COR-L47 (cell line): ENCODE measurements around the gene DDX1.
"Not testable (repeated sequence)": the region's sequence is repeated elsewhere in the genome, so short reads cannot be mapped to it uniquely, and the experiment has no call there.

ENCODE experiments used
- DNase-seq: peaks from one replicate; lab custom pipeline; 2025; lab: John Stamatoyannopoulos, UW

Gene DDX1

DNA sequence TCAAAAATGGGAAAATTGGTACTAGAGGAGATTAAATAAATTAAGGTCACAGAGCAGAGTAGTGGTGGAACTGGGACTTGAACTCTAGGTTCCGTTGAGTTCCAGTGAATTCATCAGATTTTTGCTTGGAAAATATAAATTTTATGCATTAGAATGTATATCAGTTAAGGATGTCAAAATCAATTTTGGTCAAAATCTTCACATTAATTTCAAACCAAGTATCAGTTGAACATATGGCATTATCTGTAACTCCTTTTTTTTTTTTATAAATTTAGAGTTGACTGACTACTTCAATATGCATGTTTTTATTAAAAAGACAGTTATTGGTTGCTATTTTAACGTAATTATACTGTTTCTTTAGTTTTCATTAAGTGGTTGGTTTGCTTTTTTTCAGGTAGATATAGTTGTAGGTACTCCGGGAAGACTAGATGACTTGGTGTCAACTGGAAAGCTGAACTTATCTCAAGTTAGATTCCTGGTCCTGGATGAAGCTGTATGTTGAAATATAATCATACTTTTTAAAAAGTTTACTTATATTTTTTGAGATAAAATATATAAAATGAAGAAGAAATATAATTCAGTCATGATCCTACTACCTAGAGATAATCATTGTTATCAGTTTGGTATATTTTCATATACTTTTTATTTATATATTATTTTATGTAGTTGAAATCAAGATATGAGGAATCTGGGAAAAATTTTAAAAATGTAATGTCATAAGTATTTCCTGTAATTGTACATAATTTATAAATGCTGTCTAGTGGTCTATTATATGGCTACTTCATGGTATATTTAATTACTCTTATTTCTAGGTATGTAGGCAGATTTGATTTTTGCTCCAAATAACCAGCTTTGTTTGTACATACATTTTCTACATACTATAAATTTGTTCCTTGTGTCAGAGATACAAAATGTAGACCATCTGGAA, 25.4 kb downstream of the DDX1 start:
- no peak for DNase-seq

DNA sequence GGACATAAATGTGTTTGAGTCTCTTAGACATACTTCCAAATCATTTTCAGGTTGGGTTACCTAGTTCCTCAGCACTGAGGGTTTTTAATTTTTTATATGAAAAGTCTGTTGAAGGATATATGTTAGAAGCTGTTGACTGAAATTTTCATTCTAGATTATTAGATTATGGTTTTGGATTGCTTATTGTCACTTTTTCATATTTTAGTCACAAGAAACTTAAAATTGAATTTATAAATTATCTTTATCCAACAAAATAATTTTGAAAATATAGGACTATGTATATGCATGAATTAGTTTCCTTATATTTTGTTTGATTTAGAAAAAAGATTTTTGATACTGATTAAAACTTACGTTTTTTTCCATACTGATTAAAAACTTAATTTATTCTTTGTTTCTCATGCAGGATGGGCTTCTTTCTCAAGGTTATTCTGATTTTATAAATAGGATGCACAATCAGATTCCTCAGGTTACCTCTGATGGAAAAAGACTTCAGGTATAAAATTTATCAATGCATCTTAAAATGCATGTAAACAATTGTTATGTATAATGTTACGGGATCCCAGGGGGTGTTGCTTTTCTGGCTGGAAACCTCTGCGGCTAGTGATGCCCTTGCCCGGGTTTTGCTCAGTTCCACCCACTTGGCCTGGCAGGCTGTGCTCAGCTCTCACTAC, 26.2 kb downstream of the DDX1 start:
- DNase-seq, result no peak

DNA sequence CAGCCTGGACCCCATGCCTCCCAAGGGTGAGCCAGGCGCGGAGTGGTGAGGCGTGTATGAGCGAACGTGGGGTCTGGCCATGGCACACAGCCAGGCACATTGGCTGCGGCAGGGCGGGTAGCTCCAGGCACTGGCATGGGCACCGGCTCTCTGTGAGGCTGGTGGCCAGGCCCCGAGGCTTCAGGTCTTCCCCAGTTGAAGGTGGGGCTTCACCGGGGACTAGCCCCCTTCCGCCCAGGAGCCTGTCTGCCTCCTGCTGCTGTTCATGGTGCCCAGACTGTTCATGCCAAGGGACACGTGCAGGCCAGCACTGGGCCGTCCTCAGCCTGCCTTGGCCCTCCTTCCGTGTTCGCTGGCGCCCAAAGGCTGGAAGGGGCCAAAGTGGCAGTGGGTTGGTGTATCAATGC, 26.8 kb downstream of the DDX1 start:
- no peak for DNase-seq

DNA sequence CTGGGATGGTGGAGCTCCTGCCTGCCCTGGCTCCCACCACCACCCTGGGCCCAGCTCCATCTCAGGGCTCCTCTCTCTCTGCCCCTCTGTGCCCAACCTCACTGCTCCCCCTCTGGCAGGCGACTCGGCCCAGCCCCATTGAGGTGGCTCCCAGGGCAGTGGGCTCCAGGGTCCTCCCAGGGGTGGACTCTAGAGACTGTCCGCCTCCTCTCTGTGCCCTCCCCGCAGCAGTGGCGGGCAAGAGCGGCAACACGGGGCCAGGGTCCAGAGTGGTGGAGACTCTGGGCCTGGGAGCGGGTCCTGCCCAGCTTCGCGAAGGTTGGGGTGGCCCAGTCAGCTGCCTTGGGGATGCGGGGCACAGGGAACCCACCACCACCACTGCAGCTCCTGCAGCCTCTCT, 27.4 kb downstream of the DDX1 start:
- DNase-seq, result no peak

DNA sequence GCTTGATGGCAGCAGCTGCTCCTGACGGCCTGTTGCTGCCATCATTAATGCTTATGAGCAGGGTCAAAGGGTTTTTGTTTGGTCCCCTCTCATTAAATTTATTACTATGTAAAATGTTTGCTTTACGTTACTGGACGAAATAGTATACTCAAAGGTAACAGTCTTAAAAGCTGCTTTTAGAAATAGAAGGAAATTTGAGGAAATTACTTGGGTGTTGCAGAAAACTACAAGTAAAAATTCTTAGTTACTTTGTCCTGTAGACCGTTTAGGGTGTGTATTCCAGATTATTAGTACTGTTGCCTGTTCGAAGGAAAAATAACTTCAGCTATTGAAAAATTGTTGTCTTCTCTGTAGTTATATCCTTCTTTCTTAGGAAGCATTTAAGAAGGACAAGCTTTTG, 27.8 kb downstream of the DDX1 start:
- DNase-seq, result no peak

DNA sequence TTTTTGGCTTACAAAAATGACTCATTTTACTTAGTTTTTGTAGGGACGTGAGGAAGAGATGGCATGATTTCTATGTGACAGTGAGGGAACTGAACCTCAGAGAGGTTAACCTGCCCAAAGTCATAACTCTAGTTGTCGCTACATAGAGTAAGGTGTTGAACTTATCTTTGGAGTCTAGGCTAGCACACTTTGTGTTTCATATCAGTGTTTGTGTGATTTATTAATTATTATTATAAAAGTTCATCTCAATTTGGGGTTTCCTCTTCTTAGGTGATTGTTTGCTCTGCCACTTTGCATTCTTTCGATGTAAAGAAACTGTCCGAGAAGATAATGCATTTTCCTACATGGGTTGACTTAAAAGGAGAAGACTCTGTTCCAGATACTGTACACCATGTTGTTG, 28.3 kb downstream of the DDX1 start:
- no peak for DNase-seq

DNA sequence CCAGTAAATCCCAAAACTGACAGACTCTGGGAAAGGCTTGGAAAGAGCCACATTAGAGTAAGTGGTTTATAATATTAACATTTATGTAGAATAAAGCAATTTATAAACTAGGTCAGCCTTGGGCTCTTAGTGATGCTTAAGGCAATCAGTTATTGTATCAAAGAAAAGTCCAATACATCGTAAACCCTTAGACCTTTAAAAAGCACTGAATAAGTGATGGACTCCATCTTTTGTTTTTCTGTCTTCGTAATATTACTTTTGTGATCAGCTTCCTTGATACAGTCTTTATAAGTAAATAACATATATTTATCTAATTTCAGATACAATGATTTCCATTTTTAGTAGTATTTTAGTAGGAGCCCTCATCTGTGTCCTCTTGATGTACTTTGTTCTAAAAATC, 28.7 kb downstream of the DDX1 start:
- DNase-seq, result no peak

DNA sequence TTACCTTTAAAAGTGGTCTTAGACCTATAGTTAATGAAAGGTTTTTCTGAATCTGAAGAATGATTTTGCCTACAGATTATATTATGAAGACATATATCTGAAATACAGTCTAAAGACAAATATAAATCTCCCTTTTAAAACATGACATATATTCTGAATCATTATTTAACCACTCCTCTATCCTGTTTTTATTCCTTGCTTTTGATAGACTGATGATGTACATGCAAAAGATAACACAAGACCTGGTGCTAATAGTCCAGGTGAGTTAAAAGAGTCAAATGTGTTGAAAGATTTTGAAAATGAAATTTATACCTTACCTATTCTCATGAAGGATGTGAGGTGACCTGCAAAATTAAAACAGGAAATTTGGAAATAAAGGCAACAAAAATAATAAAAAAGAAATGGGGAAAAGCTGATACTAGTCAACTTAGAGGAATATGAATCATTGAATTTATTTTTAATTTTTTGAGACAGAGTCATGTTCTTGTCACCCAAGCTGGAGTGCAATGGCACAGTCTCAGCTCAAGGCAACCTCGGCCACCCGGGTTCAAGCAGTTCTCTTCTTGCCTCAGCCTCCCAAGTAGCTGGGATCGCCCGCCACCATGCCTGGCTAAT, 29.3 kb downstream of the DDX1 start:
- DNase-seq, result no peak

DNA sequence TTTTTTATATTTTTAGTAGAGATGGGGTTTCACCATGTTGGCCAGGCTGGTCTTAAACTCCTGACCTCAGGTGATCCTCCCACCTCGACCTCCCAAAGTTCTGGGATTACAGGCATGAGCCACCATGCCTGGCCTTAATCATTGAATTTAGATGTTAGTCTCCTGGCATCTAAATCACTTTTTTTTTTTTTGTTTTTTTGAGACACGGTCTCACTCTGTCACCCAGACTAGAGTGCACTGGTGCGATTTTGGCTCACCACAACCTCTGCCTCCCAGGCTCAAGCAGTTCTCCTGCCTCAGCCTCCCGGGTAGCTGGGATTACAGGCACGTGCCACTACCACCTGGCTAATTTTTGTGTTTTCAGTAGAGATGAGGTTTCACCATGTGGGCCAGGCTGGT, 29.8 kb downstream of the DDX1 start:
- not testable (repeated sequence) for DNase-seq

DNA sequence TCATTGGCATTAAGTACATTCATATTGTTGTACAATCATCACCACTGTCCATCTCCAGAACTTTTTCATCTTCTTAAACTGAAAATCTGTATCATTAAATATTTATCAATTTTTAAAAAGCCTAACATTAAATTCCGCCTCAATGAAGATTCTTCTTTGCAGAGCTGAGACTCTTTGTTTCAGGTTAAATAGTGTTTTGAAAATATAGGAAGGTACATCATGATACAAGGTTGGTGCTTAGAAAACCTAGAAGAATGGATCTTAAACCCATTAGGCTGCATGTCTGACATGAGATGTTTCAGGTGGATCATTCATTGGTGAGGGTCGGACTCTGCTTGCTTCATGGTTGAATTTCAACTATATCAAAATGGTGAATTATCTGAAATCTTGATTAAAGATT, 30.5 kb downstream of the DDX1 start:
- DNase-seq, result no peak

DNA sequence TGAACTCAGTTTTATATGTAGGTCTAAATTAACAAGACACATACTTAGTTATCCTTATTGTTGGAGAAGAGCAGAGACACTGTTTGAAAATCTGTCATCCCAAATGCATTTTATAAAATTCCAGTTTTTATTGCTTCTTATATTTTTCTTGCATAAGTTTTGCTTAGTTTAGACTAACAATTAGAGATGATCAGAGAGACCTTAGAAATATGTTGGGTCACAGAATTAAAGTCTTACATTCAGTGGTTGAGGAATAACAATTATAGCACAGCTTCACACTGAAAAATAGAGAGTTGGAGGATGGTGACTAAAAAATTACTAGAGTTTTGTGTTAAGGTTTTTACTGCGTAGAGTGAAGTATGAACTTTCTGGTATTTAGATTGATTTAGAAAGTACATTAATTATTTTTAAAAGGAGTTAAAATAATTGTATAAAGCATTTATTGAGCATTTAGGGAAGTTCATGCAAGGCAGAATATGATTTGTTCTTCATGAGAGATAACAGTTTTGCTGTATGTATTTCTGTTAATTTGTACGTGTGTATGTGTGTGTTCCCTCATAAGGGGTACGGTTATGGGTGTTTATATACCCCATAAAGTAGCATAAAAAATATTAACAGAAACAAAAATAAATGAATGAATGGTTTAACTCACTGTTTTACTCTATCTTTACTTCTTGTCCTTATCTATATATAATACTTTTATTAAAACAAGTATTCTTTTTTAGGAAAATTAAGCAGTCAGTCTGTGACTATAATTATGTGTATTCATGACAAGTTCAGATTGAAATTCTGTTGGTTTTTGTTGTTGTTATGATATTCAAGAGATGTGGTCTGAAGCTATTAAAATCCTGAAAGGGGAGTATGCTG, 31.2 kb downstream of the DDX1 start:
- no peak for DNase-seq

DNA sequence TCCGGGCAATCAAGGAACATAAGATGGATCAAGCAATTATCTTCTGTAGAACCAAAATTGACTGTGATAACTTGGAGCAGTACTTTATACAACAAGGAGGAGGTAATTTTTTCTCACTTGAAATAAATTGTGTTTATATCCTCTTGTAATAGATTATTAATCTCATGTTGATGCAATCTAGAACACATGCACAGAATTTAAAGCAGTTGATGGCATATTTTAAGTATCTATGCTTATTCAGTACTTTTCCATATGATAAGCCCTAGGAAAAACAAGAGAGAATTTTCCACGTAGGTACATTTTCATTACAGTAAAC, 31.8 kb downstream of the DDX1 start:
- DNase-seq, result no peak

DNA sequence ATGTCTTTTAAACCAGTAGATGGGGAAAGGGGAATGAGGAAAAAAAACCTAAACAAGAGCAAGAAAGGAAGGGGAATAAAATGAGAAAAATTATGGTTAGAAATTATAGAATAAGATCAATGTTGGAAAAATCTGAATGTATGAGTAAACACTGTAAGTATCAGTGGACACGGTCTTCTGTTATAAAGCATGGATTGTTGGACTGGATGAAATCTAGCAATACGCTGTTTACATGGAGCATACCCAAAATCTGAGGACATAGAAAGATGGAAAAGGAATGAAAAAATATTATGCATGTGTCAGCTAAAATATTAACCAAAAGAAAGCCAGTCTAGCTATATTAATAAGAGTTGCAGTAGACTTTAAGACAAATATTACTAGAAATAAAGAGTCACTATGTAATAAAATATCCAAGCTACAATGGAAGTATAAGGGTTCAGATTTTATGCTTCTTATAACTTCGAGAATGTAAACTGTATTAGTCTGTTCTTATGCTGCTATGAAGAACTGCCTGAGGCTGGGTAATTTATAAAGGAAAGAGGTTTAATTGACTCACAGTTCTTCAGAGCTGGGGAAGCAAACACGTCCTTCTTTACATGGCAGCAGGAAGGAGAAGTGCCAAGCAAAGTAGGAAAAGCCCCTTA, 32.4 kb downstream of the DDX1 start:
- no peak for DNase-seq

DNA sequence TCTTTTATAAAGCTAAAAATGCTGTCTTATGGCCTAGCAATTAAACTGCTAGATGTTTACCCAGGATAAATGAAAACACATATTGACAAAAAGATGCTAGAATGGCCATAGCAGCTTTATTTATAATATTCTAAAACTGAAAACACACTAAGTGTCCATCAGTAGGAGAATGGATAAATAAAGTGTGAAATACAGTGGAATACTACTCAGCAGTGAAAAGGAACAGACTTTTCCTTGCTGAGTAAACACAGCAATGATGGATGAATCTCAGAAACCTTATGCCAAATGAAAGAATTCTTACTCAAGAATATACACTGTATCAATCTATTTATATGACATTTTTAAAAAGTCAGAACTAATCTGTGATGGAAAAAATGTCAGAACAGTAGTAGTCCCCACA, 33.2 kb downstream of the DDX1 start:
- DNase-seq, result no peak

DNA sequence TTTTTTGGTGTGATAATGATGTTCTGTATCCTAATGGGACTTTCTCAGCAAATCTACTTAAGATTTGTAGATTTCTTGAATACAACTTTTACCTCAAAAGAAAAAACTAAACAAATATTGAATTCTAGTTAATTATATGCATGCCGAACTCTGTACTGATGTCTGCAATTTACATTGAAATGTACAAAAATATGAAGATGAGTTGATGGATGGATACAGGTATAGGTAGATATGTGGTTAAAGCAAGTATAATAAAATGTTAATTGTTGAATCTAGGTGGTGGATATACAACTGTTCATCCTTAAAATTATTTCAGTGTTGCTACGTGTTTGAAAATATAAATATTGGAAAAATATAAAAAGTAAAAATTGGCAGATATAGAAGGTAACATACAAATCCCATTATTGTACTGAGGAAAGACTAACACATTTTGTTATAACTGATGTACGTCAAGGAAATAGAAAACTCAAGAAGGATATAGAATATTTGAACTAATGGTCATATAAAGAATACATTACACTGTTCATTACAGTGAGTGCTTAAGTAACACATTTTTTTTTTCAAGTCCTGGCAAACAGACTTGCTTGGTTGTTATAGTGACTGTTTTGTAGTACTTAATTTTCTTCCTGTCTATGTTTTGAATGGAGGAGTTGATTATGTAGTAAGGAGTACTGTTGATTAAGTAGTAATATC, 33.8 kb downstream of the DDX1 start:
- no peak for DNase-seq

DNA sequence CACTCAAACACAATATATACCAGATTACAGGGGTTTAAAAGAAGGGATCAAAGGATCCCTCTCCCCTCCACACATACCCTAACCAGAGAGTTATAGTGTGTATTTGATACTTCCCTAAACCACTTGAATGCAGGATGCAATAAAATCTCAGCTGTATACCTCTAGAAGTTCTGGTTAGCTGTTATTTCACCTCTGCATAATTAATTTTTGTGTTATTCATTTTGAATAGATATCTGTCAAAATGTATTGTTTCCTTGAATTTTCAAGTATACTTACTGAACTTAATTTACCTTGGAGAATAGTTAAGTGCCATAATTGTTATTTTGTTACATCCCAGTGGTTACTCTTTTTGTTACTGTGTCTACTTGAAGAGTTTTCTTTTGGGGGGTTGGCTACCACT, 34.5 kb downstream of the DDX1 start:
- DNase-seq, result no peak

DNA sequence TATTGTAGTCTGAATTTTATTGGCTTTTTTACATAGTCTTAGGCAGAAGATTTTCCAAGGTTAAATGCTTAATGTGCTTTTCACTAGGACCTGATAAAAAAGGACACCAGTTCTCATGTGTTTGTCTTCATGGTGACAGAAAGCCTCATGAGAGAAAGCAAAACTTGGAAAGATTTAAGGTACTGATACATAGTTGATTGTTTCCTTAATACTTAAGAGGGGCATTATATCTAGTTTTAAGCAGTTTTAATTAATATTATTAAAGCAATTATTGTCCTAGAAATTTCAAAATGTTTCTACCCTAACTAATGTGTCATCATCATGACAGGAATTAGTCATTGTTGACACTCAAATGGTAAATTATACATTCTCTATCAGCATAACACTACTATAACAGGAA, 35.3 kb downstream of the DDX1 start:
- DNase-seq, result no peak

DNA sequence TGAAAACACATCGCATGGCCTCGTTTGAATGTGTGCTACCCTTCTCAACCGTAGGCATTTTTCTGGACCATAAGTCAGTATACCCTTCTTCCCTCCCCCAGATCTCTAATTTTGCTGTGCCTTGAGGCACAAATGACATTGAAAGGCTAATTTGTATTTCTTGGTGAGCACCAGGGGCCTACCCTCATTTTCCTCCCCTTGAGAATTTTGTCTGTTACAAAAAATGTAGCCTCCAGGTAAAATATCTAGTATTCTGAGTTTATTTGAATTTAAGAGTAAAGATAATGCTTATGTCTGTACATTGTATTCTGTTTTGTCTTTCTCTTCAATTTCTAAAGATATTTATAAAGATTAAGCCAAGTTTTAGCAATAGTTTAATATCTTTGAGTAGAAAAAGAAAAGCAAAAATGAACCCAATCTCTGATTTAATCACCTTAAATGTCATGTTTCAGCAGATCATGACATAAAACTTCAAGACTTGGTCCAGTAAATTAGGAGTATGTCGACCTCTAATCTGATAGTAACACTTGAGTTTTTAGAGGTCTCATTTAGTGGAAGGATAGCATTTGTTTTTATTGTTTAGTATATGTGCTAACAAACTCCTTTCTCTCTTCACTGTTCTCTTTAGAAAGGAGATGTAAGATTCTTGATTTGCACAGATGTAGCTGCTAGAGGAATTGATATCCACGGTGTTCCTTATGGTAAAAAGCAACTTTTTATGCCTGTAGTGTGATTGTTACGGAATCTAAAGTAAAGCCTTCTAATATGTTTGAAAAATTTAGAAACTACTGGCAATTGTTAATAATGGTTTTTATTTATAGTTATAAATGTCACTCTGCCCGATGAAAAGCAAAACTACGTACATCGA, 36.4 kb downstream of the DDX1 start:
- no peak for DNase-seq

DNA sequence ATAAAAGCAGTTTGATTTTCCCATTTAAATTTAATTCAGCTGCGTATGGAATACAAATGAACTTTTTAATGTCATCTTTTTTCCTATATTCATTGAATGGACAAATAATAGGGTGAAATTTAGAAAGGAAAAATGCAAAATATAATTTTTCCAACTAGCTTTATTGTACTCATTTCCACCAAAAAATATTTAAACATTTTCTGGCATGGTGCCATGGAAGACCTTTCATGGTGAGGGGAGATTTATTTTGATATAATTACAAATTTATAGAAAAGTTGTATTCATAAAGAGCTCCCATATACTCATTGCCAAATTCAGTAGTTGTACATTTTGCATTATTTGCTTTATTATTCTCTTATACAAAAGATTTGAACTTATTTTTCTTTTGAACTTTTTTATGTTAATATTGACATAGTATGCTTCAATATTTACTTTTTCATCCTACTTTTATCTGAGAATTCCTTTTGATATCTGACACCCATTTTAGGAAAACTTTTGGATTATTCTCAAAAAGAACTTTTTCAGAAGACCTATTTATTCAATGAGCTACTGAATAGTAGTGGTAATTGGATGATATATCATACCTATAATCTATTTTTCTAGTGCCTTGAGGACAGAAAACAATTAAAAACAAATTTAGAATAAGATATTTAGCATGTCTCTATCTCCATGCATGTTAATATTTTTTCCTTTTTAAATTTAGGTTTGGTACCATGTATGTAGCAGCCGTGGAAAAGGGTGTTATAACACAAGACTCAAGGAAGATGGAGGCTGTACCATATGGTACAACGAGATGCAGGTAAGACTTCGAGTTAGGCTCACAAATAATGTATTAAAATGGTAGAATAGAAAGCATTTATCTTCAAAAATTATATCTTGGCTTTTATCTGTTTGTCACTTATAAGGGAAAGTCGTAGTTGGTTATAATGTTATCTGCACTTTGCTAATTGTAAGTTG, 37.5 kb downstream of the DDX1 start:
- no peak for DNase-seq
